Activated CD8-positive, alpha-beta memory T cell treated with anti-CD3 and anti-CD28 coated beads for 36 hours (primary cell): ENCODE measurements around the gene GMEB2. TPM values are rescaled to one million over a fixed set of nuclear protein-coding genes. Genes with fewer than 3 reads are reported as not detected.
"Not testable (repeated sequence)": the region's sequence is repeated elsewhere in the genome, so short reads cannot be mapped to it uniquely, and the experiment has no call there.

Source experiments
- CTCF ChIA-PET: fragments of 350-600 bp; sonication (Branson Sonifier 250); formaldehyde crosslinking; loops from one replicate; lab custom pipeline; 2021; ENCODE audit warnings: antibody characterized with exemption; lab: Charles Lee
- POLR2A ChIA-PET: fragments of 350-600 bp; sonication (Branson Sonifier 250); formaldehyde crosslinking; loops from one replicate; lab custom pipeline; 2021; ENCODE audit warnings: antibody characterized with exemption; lab: Charles Lee
- total RNA-seq, 2 experiments: library from RNA; stranded (reverse); gene quantifications; one replicate each; pipeline ENCODE4 v1.2.3, GENCODE V29; 2021

GMEB2 gene
- total RNA-seq, 2 experiments from 2014 or later = 12.7 to 13.3 TPM

DNA sequence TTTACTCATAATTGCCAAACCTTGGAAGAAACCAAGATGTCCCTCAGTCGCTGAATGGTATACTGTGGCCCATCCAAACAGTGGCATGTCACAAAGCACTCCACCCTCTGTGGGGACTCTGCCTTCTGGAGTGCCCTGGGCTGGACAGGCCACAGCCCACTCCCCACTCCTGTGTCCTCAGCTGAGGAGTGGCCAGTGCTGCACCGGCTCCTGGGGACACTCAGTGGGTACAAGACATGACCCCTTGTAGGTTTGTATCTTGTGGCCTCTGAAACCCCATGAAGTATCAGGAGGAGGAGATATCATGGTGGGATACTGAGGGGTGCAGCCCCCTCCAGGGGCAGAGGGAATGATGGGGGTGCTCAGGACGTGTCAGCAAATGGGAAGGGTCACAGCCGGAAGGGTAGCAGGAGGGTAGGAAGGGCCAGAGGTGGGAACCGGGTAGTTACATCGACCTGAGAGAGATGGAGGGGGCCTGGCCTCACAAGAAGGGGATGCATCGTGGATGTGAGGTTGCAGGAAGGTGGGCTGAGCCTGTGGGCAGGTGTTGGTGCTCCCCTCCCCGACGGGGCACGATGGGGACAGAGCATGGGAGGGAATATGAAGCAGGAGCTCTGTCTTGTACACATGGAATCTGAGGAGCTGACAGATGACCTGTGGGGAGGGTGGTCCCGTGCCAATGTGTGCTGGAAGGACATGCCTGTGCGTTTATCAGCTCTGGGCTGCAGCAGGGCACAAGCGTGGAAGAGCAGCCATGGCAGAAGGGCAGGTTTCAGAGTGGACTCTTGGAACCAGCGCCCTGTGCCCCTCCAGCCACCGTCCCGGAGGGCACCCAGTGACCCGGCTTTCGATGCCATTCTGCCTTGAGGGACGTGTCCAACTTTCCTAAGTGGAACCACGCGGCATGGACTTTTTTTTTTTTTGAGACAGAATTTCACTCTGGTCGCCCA is 41.0 kb downstream of the GMEB2 start:
- POLR2A ChIA-PET = no interaction called here
- CTCF ChIA-PET = no interaction called here

DNA sequence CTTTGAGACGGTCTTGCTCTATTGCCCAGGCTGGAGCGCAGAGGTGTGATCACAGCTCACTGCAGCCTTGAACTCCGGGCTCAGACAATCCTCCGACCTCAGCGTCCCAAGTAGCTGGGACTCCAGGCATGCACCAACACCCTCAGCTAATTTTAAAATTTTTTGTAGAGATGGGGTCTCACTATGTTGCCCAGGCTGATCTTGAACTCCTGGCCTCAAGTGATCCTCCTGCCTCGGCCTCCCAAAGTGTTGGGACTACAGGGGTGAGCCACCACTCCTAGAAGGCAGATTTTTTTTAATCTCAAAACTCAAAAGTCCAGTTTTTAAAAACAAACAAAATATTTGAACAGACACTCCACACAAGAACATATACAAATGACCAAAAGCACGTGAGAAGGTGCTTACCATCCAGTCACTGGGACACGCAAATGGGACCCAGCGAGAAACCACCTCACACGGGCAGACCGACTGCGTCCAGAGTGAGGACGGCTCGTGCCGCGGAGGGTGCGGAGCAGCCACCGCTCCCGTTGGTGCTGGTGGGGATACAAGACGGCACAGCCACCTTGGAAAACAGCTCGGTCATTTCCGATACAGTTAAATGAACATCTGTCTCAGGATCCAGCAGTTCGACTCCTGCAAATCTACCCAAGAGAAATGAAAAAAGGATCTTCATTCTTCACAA is 44.4 kb downstream of the GMEB2 start:
- CTCF ChIA-PET = interaction anchor here (0.6 to 2.0 kb wide), 2 partner anchors 39 to 44 kb away, joined by 3 to 12 read pairs; partner anchors contain the start of gene PTK6
- POLR2A ChIA-PET = no interaction called here

DNA sequence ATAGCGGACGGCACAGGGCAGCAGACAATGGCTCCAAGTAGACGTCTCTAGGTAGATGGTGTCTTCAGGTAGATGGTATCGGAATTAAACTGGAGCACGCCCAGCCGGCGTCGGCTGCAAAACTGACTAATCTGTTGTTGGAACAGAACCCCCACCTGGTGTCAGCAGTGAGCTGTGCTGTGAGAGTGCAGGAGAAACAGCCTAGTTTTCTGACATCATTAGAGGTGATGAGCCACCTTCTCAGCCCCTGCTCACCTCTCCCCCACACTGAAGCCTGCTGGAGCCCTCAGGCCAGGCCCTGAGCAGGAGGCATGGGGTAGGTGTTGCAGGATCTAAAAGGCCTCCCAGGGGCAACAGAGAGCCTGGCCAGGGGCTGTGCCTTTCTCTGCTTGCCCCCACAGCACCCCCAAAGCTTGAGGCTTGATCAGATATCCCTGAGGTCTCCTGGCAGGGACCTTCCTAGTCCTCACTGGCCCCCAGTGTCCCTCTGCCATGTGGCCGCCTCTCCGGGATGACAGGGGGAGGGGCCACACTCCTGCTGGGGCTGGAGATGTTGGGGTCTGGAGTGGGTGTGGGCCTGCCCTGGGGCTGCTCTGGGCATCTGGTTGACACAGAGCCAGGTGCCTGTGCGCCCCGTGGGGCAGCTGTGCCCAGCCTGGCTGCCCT is 46.0 kb downstream of the GMEB2 start:
- POLR2A ChIA-PET = no interaction called here
- CTCF ChIA-PET = interaction anchor here (0.7 to 2.0 kb wide), 3 partner anchors 19 to 626 kb away, joined by 3 to 12 read pairs (median 3); partner anchors contain the start of gene PTK6

DNA sequence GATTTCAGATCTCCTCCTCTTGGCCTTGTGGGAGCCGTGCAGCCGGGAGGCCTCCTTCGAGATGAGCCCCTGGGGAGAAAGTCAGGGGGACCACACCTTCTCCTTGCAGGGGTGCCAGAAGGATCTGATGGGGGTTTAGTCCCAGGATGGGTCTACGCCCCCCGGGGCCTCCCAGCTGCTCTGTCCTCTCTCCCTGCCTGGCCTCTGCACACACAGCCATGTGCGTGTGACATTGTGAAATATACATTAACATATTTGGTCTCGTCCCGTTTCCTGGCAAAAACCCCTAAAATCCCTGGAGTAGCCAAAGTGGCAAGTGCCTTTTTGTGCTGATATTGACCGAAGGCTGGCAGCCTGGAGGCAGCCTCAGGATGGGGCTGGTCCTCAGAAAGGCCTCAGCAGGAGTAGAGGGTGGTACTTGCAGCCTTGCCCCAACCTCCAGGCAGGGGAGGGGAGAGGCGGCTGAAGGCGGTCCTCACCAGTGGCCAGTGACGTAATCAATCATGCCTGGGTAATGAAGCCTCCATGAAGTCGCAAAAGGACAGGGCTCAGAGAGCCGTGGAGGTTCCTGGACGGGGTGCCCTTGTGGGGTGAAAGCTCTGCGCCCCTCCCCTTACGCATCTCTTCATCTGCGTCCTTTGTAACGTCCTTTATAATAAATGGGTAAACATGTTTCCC is 47.7 kb downstream of the GMEB2 start:
- ChIA-PET CTCF (interaction anchor here (1.6 kb wide), 1 partner anchor 40 kb away, joined by 4 read pairs; no protein-coding TSS in a partner anchor), POLR2A (no interaction called here)

DNA sequence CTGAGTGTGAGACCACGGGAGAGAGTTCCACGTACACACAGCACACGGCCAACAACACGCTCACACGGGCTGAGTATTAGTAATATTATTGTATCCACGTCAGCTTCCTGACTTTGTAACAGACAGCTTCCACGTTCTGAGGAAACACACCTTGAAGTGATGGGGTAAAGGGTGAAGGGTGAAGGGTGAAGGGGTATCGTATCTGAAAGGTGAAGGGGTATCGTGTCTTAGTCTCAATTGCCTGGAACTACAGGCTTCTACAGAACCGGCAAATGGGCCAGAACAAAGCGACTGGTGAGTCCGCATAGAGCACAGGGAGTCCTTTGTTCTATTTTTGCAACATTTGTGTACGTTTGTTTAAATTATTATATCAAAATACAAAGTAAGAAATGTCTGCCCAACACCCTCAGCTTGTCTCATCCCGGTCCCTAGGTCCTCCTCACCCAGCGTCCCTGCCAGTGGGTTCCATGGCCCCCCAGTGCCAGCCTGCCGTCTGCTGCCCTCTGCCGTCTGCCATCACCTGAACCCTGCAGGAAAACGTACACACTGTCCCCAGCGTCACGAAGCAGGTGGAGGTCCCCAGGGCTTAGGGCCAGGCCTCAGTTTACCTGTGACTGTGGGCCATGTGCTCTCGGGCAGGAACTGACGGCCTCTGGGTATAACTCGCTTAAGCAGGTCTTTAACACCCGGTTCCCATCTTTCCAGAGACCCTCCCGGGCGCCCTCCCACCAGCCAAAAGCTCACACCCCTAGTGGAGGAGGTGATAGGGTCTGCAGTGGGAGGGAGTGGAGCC is 48.5 kb downstream of the GMEB2 start:
- CTCF ChIA-PET = interaction anchor here (1.5 to 1.6 kb wide), 2 partner anchors 39 to 41 kb away, joined by 3 to 4 read pairs; no protein-coding TSS in a partner anchor
- POLR2A ChIA-PET = no interaction called here

DNA sequence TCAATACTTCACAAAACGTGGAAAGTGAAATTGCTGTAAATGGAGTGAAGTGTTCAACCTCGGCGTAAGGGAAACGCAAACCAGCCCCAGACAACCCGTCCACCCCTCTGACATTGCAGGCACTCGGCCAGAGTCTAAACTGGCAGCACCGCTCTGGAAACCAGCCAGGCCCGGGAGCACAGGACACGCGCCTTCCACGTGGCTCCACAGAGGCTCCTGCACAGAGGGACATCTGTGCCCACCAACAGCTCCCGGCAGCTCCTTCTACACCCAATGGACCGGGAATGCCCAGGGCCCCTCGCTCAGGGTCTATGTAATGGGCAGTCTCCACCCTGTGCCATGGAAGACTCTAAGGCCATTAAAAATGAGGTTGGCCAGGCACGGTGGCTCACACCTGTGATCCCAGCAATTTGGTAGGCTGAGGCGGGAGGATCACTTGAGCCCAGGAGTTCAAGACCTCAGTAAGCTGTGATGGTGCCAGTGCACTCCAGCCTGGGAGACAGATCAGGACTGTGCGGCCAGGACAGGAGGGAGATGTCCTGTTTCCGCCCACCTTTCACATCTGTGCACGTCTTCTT is 49.5 kb downstream of the GMEB2 start:
- CTCF ChIA-PET = interaction anchor here (1.5 to 1.6 kb wide), 2 partner anchors 38 to 40 kb away, joined by 3 to 4 read pairs; no protein-coding TSS in a partner anchor

DNA sequence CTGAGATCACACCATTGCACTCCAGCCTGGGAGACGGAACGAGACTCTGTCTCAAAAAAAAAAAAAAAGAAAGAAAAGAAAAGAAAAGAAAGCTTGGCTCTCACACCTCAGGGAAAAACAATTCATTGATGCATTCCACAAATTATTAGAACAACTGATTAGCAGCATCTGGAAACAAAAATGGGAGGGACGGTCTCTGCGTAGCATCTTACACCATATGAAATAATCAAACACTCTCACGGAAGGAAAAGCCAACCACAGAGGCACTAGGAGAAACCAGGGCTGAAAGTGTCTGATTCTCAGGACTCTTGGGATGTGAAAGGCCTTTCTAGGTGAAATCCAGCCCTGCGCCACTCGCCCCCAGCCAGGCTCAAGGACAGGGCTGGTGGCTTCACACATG is 50.6 kb downstream of the GMEB2 start:
- POLR2A ChIA-PET = no interaction called here
- CTCF ChIA-PET = no interaction called here

More for the DNA sequence above, 49.5 kb downstream of the GMEB2 start:
- POLR2A ChIA-PET = no interaction called here

DNA sequence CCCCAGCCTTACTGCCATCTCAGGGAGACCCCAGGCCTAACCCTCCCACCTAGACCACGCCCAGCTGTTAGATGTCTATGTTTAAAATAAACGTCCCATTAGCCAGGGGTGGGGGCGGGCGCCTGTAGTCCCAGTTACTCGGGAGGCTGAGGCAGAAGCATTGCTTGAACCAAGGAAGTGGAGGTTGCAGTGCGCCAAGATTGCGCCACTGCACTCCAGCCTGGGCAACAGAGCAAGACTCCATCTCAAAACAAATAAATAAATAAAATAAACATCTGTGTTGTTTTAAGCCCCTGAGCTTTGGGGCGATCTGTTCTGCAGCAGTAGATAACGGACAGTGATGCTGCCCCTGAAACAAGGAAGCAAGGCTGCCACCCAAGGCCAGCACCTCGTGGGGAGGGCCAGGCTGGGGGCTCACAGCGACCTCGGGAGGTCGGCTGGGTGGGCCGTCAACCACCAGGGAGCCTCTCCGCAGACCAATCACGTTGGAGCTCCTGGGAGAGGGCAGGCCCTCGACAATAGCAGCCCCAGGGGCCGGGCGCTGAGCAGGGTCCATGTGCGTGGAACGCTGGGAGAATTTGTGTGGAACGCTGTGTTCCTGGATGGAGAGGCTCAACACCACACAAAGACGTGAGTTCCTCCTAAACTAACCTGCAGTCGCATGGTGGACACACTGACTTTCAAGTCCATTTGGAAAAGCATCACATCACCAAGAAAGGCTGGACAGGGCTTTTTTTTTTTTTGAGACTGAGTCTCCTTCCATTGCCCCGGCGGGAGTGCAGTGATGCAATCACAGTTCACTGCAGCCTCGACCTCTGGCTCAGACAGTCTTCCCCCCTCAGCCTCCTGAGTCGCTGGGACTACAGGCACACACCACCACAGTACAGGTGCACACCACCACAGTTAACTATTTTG is 51.8 kb downstream of the GMEB2 start:
- ChIA-PET POLR2A (no interaction called here), CTCF (no interaction called here)

DNA sequence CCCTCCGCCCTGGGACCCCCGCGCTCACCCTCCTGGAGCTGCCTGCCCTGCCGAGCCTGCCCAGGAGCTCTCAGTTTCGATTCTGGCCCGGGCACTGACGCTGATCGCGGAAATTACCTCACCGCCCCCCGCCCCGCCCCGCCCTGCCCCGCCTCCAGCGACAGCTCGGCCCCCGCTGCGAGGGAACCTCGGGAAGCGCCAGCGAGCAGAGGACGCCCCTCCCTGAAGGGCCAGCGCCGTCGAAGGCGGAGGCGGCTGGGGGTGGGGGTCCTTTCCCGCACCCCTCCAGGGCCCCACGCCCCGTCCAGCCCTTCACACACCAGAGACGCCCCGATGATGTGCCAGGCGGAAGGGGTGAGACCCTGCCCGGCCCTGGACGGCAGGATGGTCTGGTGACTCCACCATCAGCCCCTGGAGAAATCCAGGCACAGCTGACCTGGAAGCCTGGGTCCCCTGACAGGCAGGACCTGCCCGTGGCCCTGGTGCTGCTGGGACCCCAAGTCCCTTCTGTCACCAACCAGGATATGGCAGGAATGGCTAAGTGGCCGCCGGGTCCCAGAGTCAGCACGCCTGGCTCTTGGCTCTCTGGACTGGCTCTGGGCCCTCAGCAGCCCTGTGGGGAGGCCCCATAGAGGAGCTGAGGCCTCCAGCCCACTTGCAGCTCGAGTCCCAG is 52.6 kb downstream of the GMEB2 start, which contains the start of gene HELZ2:
Gene HELZ2 (minus strand): TSS at position 84 of the 673 bp plus-strand sequence. CDS start 1,854 bp downstream, outside the sequence.
- CTCF ChIA-PET = interaction anchor here (0.7 kb wide), 1 partner anchor 37 kb away, joined by 3 read pairs; the partner anchor contains the start of gene PTK6

DNA sequence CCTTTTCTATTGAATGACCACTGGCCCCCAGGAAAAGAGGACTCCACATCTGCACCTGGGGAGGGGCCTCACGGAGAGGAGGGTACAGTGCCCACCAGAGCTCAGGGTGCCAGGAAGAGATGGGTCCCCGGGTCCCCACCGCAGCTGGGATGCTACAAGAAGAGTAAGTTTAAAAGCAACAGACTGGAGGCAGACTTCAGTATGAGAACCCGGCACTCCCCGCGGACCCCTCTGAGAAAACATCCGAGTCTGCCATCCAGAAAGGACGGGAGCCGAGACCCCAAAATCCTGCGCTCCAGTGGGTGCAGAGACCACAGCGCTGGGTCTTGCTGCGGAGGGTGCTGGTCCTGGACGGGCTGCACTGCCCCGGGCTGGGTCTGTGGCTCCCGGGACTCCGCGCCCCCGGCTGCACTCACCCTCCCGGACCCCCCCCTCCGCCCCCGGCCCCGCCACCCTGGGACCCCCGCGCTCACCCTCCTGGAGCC is 53.2 kb downstream of the GMEB2 start:
- ChIA-PET CTCF (interaction anchor here (0.7 kb wide), 1 partner anchor 36 kb away, joined by 3 read pairs; the partner anchor contains the start of gene PTK6), POLR2A (interaction anchor here (0.6 to 2.1 kb wide), 3 partner anchors 36 to 80 kb away, joined by 4 to 6 read pairs (median 5); partner anchors contain the start of gene PPDPF)

More for the DNA sequence above, 52.6 kb downstream of the GMEB2 start, which contains the start of gene HELZ2:
- POLR2A ChIA-PET = interaction anchor here (0.6 to 2.1 kb wide), 3 partner anchors 36 to 80 kb away, joined by 4 to 6 read pairs (median 5); partner anchors contain the start of gene PPDPF

DNA sequence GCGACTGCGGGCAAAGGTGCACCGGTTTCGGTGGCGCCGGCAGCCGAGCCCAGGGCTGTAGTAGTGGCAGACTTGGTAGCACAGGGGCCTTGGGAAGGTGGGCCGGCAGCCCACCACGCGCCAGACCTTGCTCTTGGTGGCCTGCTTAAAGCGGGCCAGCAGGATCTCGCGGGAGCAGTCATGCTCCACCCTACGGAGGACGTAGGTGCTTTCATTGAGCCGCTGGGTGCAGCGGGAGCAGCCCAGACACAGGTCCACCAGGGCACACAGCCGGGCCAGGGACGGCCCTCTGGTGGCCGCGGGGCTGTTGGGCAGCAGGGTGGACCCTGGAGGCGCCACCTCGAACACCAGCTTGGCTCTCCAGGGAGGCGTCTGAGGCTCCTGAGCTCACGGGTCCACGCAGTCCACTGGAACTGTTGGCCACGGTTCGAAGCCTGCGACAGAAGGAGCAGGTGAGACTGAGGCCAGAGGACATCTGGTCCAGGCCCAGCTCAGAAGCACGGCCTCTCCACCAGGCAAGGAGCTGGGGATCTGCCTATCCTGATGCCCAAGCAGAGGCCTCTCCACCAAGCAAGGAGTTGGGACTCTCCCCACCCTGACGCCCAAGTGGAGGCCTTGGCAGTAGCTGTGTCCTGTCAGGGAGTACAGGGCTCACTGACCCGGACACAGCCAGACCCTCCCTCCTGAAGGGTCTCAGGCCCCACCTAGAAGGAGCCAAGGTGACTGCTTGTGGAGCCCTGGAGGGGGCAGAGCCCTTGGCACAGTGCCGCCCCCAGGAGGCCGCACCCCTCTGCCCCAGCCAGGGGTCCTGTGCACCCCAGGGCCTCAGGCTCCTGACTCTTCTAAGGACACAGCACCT is 53.9 kb downstream of the GMEB2 start:
- POLR2A ChIA-PET = interaction anchor here (1.9 to 2.1 kb wide), 2 partner anchors 35 to 52 kb away, joined by 5 to 6 read pairs; partner anchors contain the start of gene PPDPF
- CTCF ChIA-PET = no interaction called here

DNA sequence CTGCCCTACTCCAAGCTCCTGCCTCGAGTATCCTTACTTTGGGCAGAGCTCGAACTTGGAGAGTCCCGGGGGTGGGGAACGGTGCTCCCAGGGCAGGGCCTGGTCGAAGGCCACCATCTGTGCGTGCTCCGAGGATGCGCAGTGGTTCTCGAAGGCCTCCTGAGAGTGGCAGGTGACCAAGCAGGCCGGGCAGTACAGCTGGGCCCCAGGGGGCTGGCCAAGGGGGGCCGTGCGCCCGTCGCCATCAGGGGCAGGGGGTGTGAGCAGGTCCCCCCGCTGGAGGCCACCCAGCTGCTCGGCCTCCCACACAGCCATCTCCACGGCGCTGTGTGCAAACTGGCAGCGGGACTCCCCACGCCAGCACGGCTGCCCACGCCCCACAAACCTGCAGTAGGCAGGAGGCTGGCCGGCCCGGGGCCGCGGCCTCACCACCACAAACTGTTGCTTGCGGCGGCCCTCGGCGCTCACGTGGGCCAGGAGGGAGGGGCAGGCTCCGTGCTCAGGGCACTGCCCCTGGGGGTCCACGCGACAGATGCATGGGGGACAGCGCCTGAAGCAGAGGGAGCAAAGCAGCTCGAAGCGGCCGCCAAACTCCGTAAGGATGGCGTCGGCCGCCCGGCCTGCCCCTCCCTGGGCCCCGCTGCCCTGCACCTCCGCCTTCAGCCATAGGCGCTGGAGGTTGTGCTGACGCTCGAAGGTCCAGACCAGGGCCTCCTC is 54.7 kb downstream of the GMEB2 start:
- POLR2A ChIA-PET = interaction anchor here (1.9 to 2.1 kb wide), 2 partner anchors 34 to 51 kb away, joined by 5 to 6 read pairs; partner anchors contain the start of gene PPDPF
- CTCF ChIA-PET = no interaction called here

DNA sequence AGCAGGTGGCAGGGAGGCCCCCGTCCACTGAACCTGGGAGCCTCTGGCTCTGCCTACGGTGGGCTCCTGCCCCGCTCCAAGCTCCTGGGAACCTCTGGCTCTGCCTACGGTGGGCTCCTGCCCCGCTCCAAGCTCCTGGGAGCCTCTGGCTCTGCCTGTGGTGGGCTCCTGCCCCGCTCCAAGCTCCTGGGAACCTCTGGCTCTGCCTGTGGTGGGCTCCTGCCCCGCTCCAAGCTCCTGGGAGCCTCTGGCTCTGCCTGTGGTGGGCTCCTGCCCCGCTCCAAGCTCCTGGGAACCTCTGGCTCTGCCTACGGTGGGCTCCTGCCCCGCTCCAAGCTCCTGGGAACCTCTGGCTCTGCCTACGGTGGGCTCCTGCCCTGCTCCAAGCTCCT is 55.8 kb downstream of the GMEB2 start:
- CTCF ChIA-PET, POLR2A ChIA-PET: not testable (repeated sequence)
